ENCODE results near the gene FUT8. TPM values are rescaled to one million over a fixed set of nuclear protein-coding genes. Genes with fewer than 3 reads are reported as not detected.
"Not testable (repeated sequence)": the region's sequence is repeated elsewhere in the genome, so short reads cannot be mapped to it uniquely, and the experiment has no call there.

Gene FUT8
- total and polyA plus RNA-seq, 2 donors (not counting 1 experiment from before 2014, with no cell fraction given): 13.2 to 91.8 TPM

DNA sequence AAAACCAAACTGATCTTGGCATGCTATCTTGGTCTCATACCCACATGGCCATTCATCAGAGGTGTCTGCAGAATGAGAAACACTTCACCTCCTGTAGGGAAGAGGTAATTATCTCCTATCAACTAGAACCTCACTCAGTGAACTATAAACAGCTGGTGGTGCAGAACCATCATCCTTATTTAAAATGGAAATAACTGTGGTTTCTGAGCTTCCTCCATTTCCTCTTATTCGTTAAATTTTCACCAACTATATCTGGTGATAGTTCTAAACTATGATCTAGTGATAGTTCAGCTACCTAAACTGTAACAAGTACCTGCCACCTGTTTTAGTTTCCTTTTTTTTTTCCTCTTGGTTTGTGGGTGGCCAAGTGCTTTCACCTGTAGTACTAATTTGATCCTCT is 218.5 kb downstream of the FUT8 start:
- Mint-ChIP-seq H3K27me3 (no peaks in the 10 kb centered on the region), H3K27ac (no peak overlapping the region), H3K4me3 (no peak overlapping the region), H3K9me3 (ENCODE audit: insufficient read depth) (peaks cover 2% of the 10 kb centered on the region), H3K4me1 (peaks cover 11% of the 10 kb centered on the region)
- TF ChIP-seq, protein P1, sequence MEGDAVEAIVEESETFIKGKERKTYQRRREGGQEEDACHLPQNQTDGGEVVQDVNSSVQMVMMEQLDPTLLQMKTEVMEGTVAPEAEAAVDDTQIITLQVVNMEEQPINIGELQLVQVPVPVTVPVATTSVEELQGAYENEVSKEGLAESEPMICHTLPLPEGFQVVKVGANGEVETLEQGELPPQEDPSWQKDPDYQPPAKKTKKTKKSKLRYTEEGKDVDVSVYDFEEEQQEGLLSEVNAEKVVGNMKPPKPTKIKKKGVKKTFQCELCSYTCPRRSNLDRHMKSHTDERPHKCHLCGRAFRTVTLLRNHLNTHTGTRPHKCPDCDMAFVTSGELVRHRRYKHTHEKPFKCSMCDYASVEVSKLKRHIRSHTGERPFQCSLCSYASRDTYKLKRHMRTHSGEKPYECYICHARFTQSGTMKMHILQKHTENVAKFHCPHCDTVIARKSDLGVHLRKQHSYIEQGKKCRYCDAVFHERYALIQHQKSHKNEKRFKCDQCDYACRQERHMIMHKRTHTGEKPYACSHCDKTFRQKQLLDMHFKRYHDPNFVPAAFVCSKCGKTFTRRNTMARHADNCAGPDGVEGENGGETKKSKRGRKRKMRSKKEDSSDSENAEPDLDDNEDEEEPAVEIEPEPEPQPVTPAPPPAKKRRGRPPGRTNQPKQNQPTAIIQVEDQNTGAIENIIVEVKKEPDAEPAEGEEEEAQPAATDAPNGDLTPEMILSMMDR (IDR thresholded peaks at IDR 0.05): no peak
- no peak for TF ChIP-seq EZH2 (IDR thresholded peaks at IDR 0.05; ENCODE audit: borderline replicate concordance, insufficient read depth, low read depth, low read length, poor library complexity, severe bottlenecking)
- peak; percentile 15 for DNase-seq
- H3K27me3 ChIP-seq (replicated peaks in 1 of 4; ENCODE audit: control extremely low read depth in 1 of 4, control insufficient read depth in 3 of 4, insufficient read depth in 4 of 4, low read length in 3 of 4): no peaks in the 10 kb centered on the region
- ChIA-PET CTCF (interaction anchor here (0.7 to 1.1 kb wide), 2 partner anchors 45 to 466 kb away, joined by 3 to 4 read pairs; no protein-coding TSS in a partner anchor), POLR2A (interaction anchor here (0.7 kb wide), 1 partner anchor 615 kb away, joined by 4 read pairs; no protein-coding TSS in a partner anchor)
- H3K4me2 ChIP-seq (replicated peaks; ENCODE audit: low read depth, low read length, poor library complexity, severe bottlenecking): peak overlapping the region; percentile 11
- no peak overlapping the region for H3K9ac ChIP-seq (ENCODE audit: low read length)
- intact Hi-C loops (cut with micrococcal nuclease): no loop called here
- peaks cover 17% of the 10 kb centered on the region for H3K79me2 ChIP-seq (ENCODE audit: control insufficient read depth, insufficient read depth, low read length)
- H3K4me1 ChIP-seq (ENCODE audit: control insufficient read depth in 2 of 2, insufficient read depth in 2 of 2, low read length in 2 of 2): peaks cover 9 to 16% of the 10 kb centered on the region in 2 donors
- no peak overlapping the region for H2AFZ ChIP-seq (ENCODE audit: insufficient read depth, low read depth, low read length, poor library complexity, severe bottlenecking)
- H3K4me3 ChIP-seq (ENCODE audit: control extremely low read depth in 1 of 5, extremely low read depth in 1 of 5, insufficient read depth in 1 of 5, low read depth in 2 of 5, low read length in 4 of 5): no peak overlapping the region
- peak; percentile 24 for ATAC-seq (ENCODE audit: low read depth)
- H3K9me3 ChIP-seq (ENCODE audit: control extremely low read depth in 1 of 3, control insufficient read depth in 2 of 3, insufficient read depth in 1 of 3, low read length in 2 of 3): peaks cover 0 to 2% (median 0%) of the 10 kb centered on the region in 3 donors
- no peaks in the 10 kb centered on the region for H4K20me1 ChIP-seq (ENCODE audit: control insufficient read depth, insufficient read depth, low read length, poor library complexity, severe bottlenecking)
- H3K36me3 ChIP-seq (replicated peaks in 1 of 2; ENCODE audit: control extremely low read depth in 1 of 2, control insufficient read depth in 1 of 2, extremely low read depth in 1 of 2, insufficient read depth in 2 of 2, low read length in 1 of 2): peaks cover 2 to 13% of the 10 kb centered on the region in 2 experiments
- WGBS (ENCODE audit: insufficient coverage): no CpG with 5 or more reads among the region's 1 CpG
- peak overlapping the region in 1 of 2 donors; percentile 40 for H3K27ac ChIP-seq (ENCODE audit: low read length in 2 of 2)

DNA sequence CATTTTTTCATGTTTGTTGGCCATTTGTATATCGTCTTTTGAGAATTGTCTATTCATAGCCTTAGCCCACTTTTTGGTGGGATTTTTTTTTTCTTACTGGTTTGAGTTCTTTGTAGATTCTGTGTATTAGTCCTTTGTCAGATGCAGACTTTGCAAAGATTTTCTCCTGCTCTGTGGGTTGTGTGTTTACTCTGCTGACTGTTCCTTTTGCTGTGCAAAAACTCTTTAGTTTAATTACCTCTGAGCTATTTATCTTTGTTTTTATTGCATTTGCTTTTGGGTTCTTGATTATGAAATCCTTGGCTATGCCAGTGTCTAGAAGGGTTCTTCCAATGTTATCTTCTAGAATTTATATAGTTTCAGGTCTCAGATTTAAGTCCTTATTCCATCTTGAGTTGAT is 220.0 kb downstream of the FUT8 start:
- Histone ChIP-seq H3K4me1 (ENCODE audit: control insufficient read depth in 2 of 2, insufficient read depth in 2 of 2, low read length in 2 of 2) (peaks cover 12 to 23% of the 10 kb centered on the region in 2 donors), H3K79me2 (ENCODE audit: control insufficient read depth, insufficient read depth, low read length) (peaks cover 32% of the 10 kb centered on the region), H3K9ac (ENCODE audit: low read length) (no peak overlapping the region), H4K20me1 (ENCODE audit: control insufficient read depth, insufficient read depth, low read length, poor library complexity, severe bottlenecking) (no peaks in the 10 kb centered on the region), H3K27me3 (replicated peaks in 1 of 4; ENCODE audit: control extremely low read depth in 1 of 4, control insufficient read depth in 3 of 4, insufficient read depth in 4 of 4, low read length in 3 of 4) (no peaks in the 10 kb centered on the region), H2AFZ (ENCODE audit: insufficient read depth, low read depth, low read length, poor library complexity, severe bottlenecking) (no peak overlapping the region), H3K27ac (ENCODE audit: low read length in 2 of 2) (no peak overlapping the region), H3K4me3 (ENCODE audit: control extremely low read depth in 1 of 5, extremely low read depth in 1 of 5, insufficient read depth in 1 of 5, low read depth in 2 of 5, low read length in 4 of 5) (no peak overlapping the region), H3K36me3 (replicated peaks in 1 of 2; ENCODE audit: control extremely low read depth in 1 of 2, control insufficient read depth in 1 of 2, extremely low read depth in 1 of 2, insufficient read depth in 2 of 2, low read length in 1 of 2) (peaks cover 2 to 13% of the 10 kb centered on the region in 2 experiments), H3K9me3 (ENCODE audit: control extremely low read depth in 1 of 3, control insufficient read depth in 2 of 3, insufficient read depth in 1 of 3, low read length in 2 of 3) (peaks cover 0 to 2% (median 0%) of the 10 kb centered on the region in 3 donors), H3K4me2 (replicated peaks; ENCODE audit: low read depth, low read length, poor library complexity, severe bottlenecking) (no peak overlapping the region)
- CTCF ChIA-PET: no interaction called here
- TF ChIP-seq EZH2 (IDR thresholded peaks at IDR 0.05; ENCODE audit: borderline replicate concordance, insufficient read depth, low read depth, low read length, poor library complexity, severe bottlenecking): no peak
- TF ChIP-seq, protein P1 (IDR thresholded peaks at IDR 0.05): no peak
- H3K27me3 Mint-ChIP-seq: no peaks in the 10 kb centered on the region
- POLR2A ChIA-PET: no interaction called here
- no peak overlapping the region for H3K4me3 Mint-ChIP-seq
- DNase-seq (no peak), ATAC-seq (ENCODE audit: low read depth) (no peak)
- intact Hi-C loops (cut with micrococcal nuclease): no loop called here
- peaks cover 2% of the 10 kb centered on the region for H3K9me3 Mint-ChIP-seq (ENCODE audit: insufficient read depth)
- H3K27ac Mint-ChIP-seq: no peak overlapping the region
- peaks cover 24% of the 10 kb centered on the region for H3K4me1 Mint-ChIP-seq
- WGBS (ENCODE audit: insufficient coverage): no CpG with 5 or more reads among the region's 1 CpG

DNA sequence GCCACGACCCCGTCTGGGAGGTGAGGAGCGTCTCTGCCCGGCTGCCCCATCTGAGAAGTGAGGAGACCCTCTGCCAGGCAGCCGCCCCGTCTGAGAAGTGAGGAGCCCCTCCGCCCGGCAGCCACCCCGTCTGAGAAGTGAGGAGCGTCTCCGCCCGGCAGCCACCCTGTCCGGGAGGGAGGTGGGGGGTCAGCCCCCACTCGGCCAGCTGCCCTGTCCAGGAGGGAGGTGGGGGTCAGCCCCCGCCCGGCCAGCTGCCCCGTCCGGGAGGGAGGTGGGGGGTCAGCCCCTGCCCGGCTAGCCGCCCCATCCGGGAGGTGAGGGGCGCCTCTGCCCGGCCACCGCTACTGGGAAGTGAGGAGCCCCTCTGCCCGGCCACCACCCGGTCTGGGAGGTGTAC is 221.1 kb downstream of the FUT8 start:
- ATAC-seq (ENCODE audit: low read depth); CTCF ChIA-PET: not testable (repeated sequence)

More for the DNA sequence above, 221.1 kb downstream of the FUT8 start:
- H3K27me3 Mint-ChIP-seq; H3K9ac ChIP-seq (ENCODE audit: low read length); H3K27ac ChIP-seq (ENCODE audit: low read length in 2 of 2); H3K27me3 ChIP-seq (replicated peaks in 1 of 4; ENCODE audit: control extremely low read depth in 1 of 4, control insufficient read depth in 3 of 4, insufficient read depth in 4 of 4, low read length in 3 of 4); H4K20me1 ChIP-seq (ENCODE audit: control insufficient read depth, insufficient read depth, low read length, poor library complexity, severe bottlenecking); H3K9me3 Mint-ChIP-seq (ENCODE audit: insufficient read depth); H3K4me3 ChIP-seq (ENCODE audit: control extremely low read depth in 1 of 5, extremely low read depth in 1 of 5, insufficient read depth in 1 of 5, low read depth in 2 of 5, low read length in 4 of 5); POLR2A ChIA-PET; H2AFZ ChIP-seq (ENCODE audit: insufficient read depth, low read depth, low read length, poor library complexity, severe bottlenecking); H3K9me3 ChIP-seq (ENCODE audit: control extremely low read depth in 1 of 3, control insufficient read depth in 2 of 3, insufficient read depth in 1 of 3, low read length in 2 of 3); H3K4me3 Mint-ChIP-seq; intact Hi-C loops (cut with micrococcal nuclease); DNase-seq; H3K4me2 ChIP-seq (replicated peaks; ENCODE audit: low read depth, low read length, poor library complexity, severe bottlenecking); H3K27ac Mint-ChIP-seq: not testable (repeated sequence)
- Histone ChIP-seq H3K79me2 (ENCODE audit: control insufficient read depth, insufficient read depth, low read length) (peaks cover 43% of the 10 kb centered on the region), H3K4me1 (ENCODE audit: control insufficient read depth in 2 of 2, insufficient read depth in 2 of 2, low read length in 2 of 2) (peaks cover 18 to 28% of the 10 kb centered on the region in 2 donors), H3K36me3 (replicated peaks in 1 of 2; ENCODE audit: control extremely low read depth in 1 of 2, control insufficient read depth in 1 of 2, extremely low read depth in 1 of 2, insufficient read depth in 2 of 2, low read length in 1 of 2) (peaks cover 2 to 13% of the 10 kb centered on the region in 2 experiments)
- H3K4me1 Mint-ChIP-seq: peaks cover 32% of the 10 kb centered on the region
- WGBS (ENCODE audit: insufficient coverage): 100% methylated on average over 1 of the region's 26 CpGs
